Measurements from ENCODE around the gene OR52E8. TPM values are rescaled to one million over a fixed set of nuclear protein-coding genes. Genes with fewer than 3 reads are reported as not detected.

The OR52E8 gene
- total and polyA plus RNA-seq, 8 donors = not detected

DNA sequence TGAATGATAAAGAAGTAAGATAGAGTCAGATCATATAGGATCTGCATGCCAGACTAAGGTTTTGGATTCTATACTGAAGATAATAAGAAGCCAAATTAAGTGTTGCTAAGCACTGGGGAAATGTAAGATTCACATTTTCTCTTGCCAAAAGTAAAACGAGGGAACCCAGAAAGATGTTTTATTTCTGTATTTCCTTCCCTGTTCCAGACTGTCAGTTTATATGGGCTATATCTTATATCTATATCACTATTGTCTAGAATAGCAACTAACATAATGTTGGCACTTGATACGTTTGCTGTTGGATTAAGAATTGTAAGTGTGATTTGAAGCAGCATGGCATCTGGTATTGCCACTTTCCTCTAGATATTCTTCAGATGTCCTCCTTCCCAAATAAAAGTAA lies 24.0 kb downstream of the OR52E8 start:
- no peak overlapping the region for H3K27ac ChIP-seq
- intact Hi-C loops (cut with DNase I) = no loop called here

DNA sequence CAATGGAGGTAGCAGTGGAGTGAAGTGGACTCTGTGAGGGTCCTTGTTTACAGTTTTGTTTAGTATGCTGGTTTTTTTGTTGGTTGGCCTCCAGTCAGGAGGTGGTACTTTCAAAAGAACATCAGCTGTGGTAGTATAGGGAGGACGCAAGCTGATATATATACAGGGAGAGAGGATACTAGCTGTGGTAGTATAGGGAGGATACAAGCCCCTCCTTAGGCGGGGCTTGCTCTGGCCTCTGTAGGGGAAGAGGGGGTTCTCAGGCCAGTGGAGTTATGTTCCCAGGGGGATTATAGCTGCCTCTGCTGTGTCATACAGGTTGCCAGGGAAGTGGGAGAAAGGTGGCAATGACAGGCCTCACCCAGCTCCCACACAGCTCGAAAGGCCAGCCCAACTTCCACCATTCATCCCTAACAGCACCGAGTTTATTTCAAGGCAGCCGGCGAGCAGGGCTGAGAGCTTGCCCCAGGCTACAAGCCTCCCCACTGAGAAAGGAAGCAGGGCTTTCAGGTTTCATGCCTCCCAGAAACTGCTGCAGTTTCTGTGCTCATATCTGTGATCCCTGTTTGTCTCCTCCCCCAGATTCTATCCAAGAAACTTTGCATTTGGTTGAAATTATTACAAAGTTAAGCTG lies 26.2 kb downstream of the OR52E8 start:
- ATAC-seq (no peak), DNase-seq (no peak)
- peaks cover 0 to under 1% of the 10 kb centered on the region in 2 donors for H3K9me3 ChIP-seq
- no peaks in the 10 kb centered on the region for H3K4me1 ChIP-seq
- intact Hi-C loops (cut with DNase I) = no loop called here
- H3K36me3 ChIP-seq = no peaks in the 10 kb centered on the region
- H3K27me3 ChIP-seq = no peaks in the 10 kb centered on the region
- no peak overlapping the region for H3K27ac ChIP-seq
- no peak overlapping the region for H3K4me3 ChIP-seq
- TF ChIP-seq, protein P1, sequence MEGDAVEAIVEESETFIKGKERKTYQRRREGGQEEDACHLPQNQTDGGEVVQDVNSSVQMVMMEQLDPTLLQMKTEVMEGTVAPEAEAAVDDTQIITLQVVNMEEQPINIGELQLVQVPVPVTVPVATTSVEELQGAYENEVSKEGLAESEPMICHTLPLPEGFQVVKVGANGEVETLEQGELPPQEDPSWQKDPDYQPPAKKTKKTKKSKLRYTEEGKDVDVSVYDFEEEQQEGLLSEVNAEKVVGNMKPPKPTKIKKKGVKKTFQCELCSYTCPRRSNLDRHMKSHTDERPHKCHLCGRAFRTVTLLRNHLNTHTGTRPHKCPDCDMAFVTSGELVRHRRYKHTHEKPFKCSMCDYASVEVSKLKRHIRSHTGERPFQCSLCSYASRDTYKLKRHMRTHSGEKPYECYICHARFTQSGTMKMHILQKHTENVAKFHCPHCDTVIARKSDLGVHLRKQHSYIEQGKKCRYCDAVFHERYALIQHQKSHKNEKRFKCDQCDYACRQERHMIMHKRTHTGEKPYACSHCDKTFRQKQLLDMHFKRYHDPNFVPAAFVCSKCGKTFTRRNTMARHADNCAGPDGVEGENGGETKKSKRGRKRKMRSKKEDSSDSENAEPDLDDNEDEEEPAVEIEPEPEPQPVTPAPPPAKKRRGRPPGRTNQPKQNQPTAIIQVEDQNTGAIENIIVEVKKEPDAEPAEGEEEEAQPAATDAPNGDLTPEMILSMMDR (IDR thresholded peaks at IDR 0.05) = no peak

More for the DNA sequence above, 24.0 kb downstream of the OR52E8 start:
- DNase-seq = no peak
- no peaks in the 10 kb centered on the region for H3K9me3 ChIP-seq
- no peaks in the 10 kb centered on the region for H3K27me3 ChIP-seq
- TF ChIP-seq, protein P1 (IDR thresholded peaks at IDR 0.05) = no peak
- no peak overlapping the region for H3K4me3 ChIP-seq
- no peaks in the 10 kb centered on the region for H3K4me1 ChIP-seq
- no peaks in the 10 kb centered on the region for H3K36me3 ChIP-seq
- no peak for ATAC-seq

DNA sequence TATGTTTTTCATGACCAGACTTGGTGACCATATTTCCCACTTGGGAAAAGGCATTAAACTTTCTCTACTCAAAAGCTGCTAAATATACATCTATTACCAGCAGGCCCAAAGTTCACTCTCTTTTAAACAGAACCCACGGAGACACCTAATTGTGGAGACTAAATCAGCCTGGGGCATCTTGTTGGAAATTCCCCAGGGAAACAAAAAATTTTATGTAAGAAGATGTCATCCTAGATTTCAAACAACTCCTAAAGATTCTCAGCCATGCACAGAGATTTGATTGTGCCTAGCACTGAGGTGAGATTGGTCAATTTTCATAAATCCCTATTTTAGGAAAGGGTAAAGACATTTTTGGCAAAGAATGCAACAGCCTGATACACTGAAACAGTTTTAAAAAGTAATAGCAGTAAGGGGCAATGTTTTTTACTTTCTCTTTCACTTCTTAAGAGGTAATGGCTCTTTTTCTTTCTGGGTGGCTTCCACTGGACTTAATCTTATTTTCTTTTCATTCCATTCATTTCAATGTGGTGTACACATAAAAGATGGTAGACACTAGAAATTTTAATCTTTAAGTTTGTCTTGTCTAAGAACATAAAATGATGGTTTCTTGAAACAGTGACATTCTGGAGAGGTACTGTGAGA lies 39.1 kb downstream of the OR52E8 start:
- ATAC-seq (peak; percentile 25), DNase-seq (no peak)
- intact Hi-C loops (cut with DNase I) = no loop called here
- Histone ChIP-seq H3K9me3 (no peaks in the 10 kb centered on the region), H3K27me3 (no peaks in the 10 kb centered on the region), H3K4me3 (no peak overlapping the region), H3K36me3 (no peaks in the 10 kb centered on the region), H3K27ac (no peak overlapping the region), H3K4me1 (peaks cover 0 to 7% of the 10 kb centered on the region in 2 donors)
- TF ChIP-seq, protein P1 (IDR thresholded peaks at IDR 0.05) = no peak

DNA sequence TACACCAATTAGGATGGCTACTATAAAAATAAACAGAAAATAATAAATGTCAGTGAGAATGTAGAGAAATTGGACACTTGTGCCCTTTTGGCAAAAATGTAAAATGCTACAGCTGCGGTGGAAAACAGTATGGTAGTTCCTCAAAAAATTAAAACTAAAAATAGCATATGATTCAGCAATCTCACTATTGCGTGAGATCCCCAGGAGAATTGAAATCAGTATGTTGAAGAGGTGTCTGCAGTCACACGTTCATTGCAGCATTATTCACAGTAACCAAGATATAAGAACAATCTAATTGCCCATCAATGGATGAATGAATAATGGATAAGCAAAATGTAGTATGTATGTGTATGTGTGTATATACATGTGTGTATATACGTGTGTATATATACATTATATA lies 42.0 kb downstream of the OR52E8 start:
- ATAC-seq (no peak), DNase-seq (no peak)
- Histone ChIP-seq H3K36me3 (no peaks in the 10 kb centered on the region), H3K4me3 (no peak overlapping the region), H3K9me3 (no peaks in the 10 kb centered on the region), H3K4me1 (peaks cover 0 to 7% of the 10 kb centered on the region in 2 donors), H3K27ac (peak overlapping the region in 1 of 2 donors; percentile 20), H3K27me3 (no peaks in the 10 kb centered on the region)
- TF ChIP-seq, protein P1 (IDR thresholded peaks at IDR 0.05) = no peak
- intact Hi-C loops (cut with DNase I) = no loop called here

DNA sequence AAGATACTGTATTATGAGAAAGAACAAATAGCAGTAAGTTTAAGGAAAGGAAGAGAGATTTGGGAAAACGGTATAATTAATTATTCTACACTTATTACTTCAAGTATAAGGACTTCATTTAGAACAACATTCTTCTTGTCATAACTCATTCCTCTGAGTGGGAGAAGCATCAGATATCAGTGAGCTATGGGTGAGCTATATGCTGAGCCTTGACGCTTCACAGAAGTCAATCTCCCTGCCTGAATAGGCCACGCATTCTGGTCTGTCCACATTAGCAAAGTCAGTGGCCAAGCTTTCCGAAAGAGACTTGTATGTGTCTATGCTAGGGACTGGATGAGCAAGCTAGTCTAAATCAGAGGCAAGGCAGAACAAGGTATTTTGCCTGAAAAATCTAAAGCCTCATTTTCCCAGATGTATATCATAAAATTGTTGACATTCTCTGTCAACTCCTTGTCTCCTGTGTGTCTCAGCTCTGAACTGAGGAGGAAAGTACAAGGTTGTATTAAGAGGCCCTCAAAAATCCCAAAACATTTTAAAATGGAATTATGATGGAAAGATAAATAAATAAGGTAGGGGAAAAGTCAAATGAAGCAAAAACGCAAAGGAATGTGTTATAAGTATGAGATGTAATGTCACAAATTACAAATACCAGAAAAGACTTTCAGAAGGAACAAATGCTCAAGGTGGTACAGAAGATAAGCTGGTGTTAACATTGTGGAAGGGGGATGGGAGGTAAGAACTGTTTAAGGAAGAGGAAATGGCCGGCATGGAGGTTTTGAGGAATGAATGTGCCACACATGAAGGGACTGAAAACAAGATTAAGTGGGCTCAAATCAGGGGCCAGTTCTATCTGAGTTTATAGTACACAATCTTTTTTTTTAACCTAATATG lies 47.3 kb downstream of the OR52E8 start:
- no peaks in the 10 kb centered on the region for H3K27me3 ChIP-seq
- TF ChIP-seq, protein P1 (IDR thresholded peaks at IDR 0.05) = no peak
- no peak for ATAC-seq
- H3K36me3 ChIP-seq = no peaks in the 10 kb centered on the region
- no peak overlapping the region for H3K27ac ChIP-seq
- DNase-seq = no peak
- peaks cover 0 to 13% of the 10 kb centered on the region in 2 donors for H3K4me1 ChIP-seq
- H3K4me3 ChIP-seq = no peak overlapping the region
- H3K9me3 ChIP-seq = no peaks in the 10 kb centered on the region
- intact Hi-C loops (cut with DNase I) = loop anchor here in 1 of 2 donors (5.0 kb wide), 1 partner anchor 333 kb away; no protein-coding TSS in a partner anchor

Measured in left lung (tissue), 10 donors.